Panc1 (cell line): ENCODE measurements around the gene ITFG2. TPM values are rescaled to one million over a fixed set of nuclear protein-coding genes. Genes with fewer than 3 reads are reported as not detected.

Experiments used
- ATAC-seq: fragments of 200-7000 bp; cut with Tn5 transposase; 2 replicates; pipeline ENCODE4 v1.9.1; 2020; ENCODE audit warnings: mild to moderate bottlenecking, moderate library complexity
- Bru-seq: library from RNA; stranded (reverse); fragments of 400-500 nt; gene quantifications from one replicate; lab custom pipeline; 2021; lab: Mats Ljungman, UMichigan
- BruChase-seq, 2 experiments: library from RNA; stranded (reverse); fragments of 400-500 nt; gene quantifications; one replicate each; lab custom pipeline; 2021; lab: Mats Ljungman, UMichigan
- BruUV-seq: library from RNA; stranded (reverse); fragments of 400-500 nt; replicated peaks from 2 replicates; lab custom pipeline; 2021; lab: Mats Ljungman, UMichigan
- CTCF ChIA-PET: fragments of 300-600 bp; sonication (Branson Sonifier 250); formaldehyde crosslinking; loops from one replicate; lab custom pipeline; 2022; ENCODE audit warnings: antibody characterized with exemption; lab: Charles Lee
- POLR2A ChIA-PET: fragments of 300-600 bp; sonication (Branson Sonifier 250); formaldehyde crosslinking; loops from one replicate; lab custom pipeline; 2022; ENCODE audit warnings: antibody characterized with exemption; lab: Charles Lee
- DNase-seq: peaks from one replicate; pipeline ENCODE4 v3.0.0-alpha.2; 2010; ENCODE audit warnings: low read depth, low spot score
- H3K27ac ChIP-seq: 2 replicates; pipeline ENCODE4 v1.5.1; 2011; ENCODE audit warnings: mild to moderate bottlenecking, low read length, inconsistent platforms
- H3K27me3 ChIP-seq: fragments of 200-500 bp; sonication (Bioruptor generic); 2 replicates; pipeline ENCODE4 v1.6.0; 2014; ENCODE audit warnings: low read length, inconsistent platforms; ENCODE audit not compliant: control insufficient read depth, insufficient read depth
- H3K36me3 ChIP-seq: fragments of 200-500 bp; sonication (Bioruptor generic); 2 replicates; pipeline ENCODE4 v1.5.1; 2014; ENCODE audit warnings: inconsistent platforms, mild to moderate bottlenecking, low read length, moderate library complexity; ENCODE audit not compliant: control insufficient read depth, insufficient read depth
- H3K4me1 ChIP-seq: 2 replicates; pipeline ENCODE4 v1.5.1; 2011; ENCODE audit warnings: inconsistent platforms, mild to moderate bottlenecking, low read length, moderate library complexity; ENCODE audit not compliant: control insufficient read depth, insufficient read depth
- H3K4me3 ChIP-seq, 2 experiments: 2 replicates each; pipeline ENCODE4 v1.5.1; 2011 to 2012; ENCODE audit warnings: low read depth in 2 of 2, low read length in 2 of 2, mild to moderate bottlenecking in 2 of 2, inconsistent platforms in 1 of 2, moderate library complexity in 1 of 2
- H3K9me3 ChIP-seq: fragments of 200-500 bp; sonication (Bioruptor generic); 2 replicates; pipeline ENCODE4 v1.5.1; 2014; ENCODE audit warnings: low read depth, mild to moderate bottlenecking, inconsistent platforms, low read length, moderate library complexity; ENCODE audit not compliant: control insufficient read depth, insufficient read depth
- POLR2AphosphoS5 ChIP-seq: IDR thresholded peaks from 2 replicates; pipeline ENCODE4 v1.6.1; 2012; ENCODE audit warnings: mild to moderate bottlenecking, low read depth, low read length, moderate library complexity
- SIN3A ChIP-seq: IDR thresholded peaks from 2 replicates; pipeline ENCODE4 v1.6.1; 2012; ENCODE audit warnings: low read depth, mild to moderate bottlenecking, low read length, moderate library complexity, borderline replicate concordance; ENCODE audit not compliant: insufficient read depth
- TCF7L2 ChIP-seq: IDR thresholded peaks from 2 replicates; pipeline ENCODE4 v1.6.1; 2011; ENCODE audit warnings: mild to moderate bottlenecking, low read depth, low read length, inconsistent platforms
- in situ Hi-C: cut with HindIII; loops from 2 replicates; pipeline ENCODE4 v1.10.0; 2016; ENCODE audit warnings: low sequenced_read_pairs, low pct_unique_long_range_greater_than_20kb
- intact Hi-C: fragments of 100-400 bp; cut with micrococcal nuclease; formaldehyde crosslinking; loops from one replicate; pipeline ENCODE4 v1.10.0; 2022; ENCODE audit not compliant: unreplicated experiment
- long read RNA-seq: library from polyadenylated mRNA; unstranded; transcript quantifications from one replicate; pipeline ENCODE4 v2.0.0, GENCODE V29; 2021; ENCODE audit not compliant: unreplicated experiment
- polyA plus RNA-seq: library from polyadenylated mRNA; unstranded; fragments of >200 nt; gene quantifications from one replicate; pipeline ENCODE4 v1.2.1, GENCODE V29; 2012; ENCODE audit warnings: missing spikeins; ENCODE audit not compliant: insufficient read length
- total RNA-seq: library from RNA; stranded (reverse); gene quantifications from one replicate; pipeline ENCODE4 v1.2.1, GENCODE V29; 2021; ENCODE audit not compliant: unreplicated experiment
- TF ChIP-seq, protein P1 (sequence below), 2 experiments: IDR thresholded peaks; 2 replicates each; pipeline ENCODE4 v1.6.1; 2011 to 2012; ENCODE audit warnings: low read depth in 2 of 2, control low read depth in 1 of 2, low read length in 1 of 2, mild to moderate bottlenecking in 1 of 2, moderate library complexity in 1 of 2; ENCODE audit not compliant: insufficient read depth in 1 of 2
- TF ChIP-seq, protein P2 (sequence below): fragments of 450-650 bp; IDR thresholded peaks from 2 replicates; pipeline ENCODE4 v1.5.1; 2017; ENCODE audit warnings: mild to moderate bottlenecking

Gene ITFG2
- total RNA-seq (17.4 TPM), Bru-seq, nascent RNA (percentile 69 among the genes with signal in this experiment), BruChase-seq, experiment 1, labeled RNA remaining after a 2-hour chase (percentile 74 among the genes with signal in this experiment), BruChase-seq, experiment 2, labeled RNA remaining after a 6-hour chase (percentile 70 among the genes with signal in this experiment)
- polyA plus RNA-seq = 21.8 TPM
- long read RNA-seq, transcript ITFG2-201 (12 exons, 2,361 nt) = major isoform, 14 of 48 reads
- long read RNA-seq, partial matches to known transcripts = 5 of 48 reads
- long read RNA-seq, other reads (novel, unspliced or antisense) = 25 of 48 reads

DNA sequence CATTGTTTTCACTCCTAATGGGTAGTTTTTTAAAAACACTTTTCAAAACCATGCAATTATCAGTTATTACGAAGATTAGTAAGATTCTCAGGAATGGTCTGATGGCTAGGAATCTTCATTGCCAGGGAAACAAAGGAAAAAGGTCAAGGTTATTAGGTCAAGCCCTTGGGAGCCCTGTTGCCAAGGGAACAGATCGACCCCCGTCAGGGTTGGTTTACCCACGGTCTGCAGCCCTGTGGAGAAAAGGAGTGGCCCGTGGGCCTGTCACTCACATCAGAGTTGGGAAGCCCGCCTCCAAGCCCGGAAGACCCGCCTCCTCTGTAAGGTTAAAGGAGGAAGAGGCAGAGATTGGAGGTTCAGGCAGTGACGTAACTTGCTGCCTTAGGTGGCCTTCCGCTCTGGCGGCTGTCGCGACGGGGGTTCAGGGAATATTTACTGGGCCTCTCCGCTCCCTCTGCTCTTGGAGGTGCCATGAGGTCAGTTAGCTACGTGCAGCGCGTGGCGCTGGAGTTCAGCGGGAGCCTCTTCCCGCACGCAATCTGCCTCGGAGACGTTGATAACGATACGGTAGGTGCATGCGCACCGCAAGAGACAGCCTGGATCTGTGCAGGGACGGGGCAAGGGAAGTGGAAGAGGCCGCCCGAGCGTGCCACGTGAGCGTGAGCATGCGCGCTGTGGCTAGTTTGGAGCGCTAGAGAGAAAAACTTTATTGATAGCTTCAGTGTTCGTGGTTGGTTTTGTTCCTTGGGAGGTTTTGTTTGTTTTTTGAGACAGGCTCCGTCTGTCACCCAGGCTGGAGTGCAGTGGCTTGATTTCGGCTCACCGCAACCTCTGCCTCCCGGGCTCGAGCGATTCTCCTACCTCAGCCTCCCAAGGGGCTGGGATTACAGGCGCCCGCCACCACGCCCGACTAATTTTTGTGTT is at the start of gene ITFG2:
ITFG2 (plus strand) TSS at position 379 of the 924 bp plus-strand sequence; CDS start at position 472, 93 bp downstream.
- intact Hi-C loops (no loop called here), in situ Hi-C loops (no loop called here)
- peak; percentile 99 for ATAC-seq
- Histone ChIP-seq H3K27me3 (no peaks in the 10 kb centered on the region), H3K4me3 (peak within 1 kb of the TSS; percentile 55 to 74), H3K9me3 (no peaks in the 10 kb centered on the region), H3K27ac (peak within 1 kb of the TSS; percentile 78), H3K4me1 (peaks cover 6% of the 10 kb centered on the region; the same call in 1 of the 2 replicates), H3K36me3 (peaks cover 2% of the 10 kb centered on the region; the same call in 1 of the 2 replicates)
- POLR2A ChIA-PET = interaction anchor here (0.6 kb wide), 1 partner anchor 1221 kb away, joined by 3 read pairs; no protein-coding TSS in a partner anchor
- TF ChIP-seq TCF7L2 (0 out of 2 replicates have a peak, but pooled peaks have one; percentile 39), POLR2AphosphoS5 (peak; percentile 96), SIN3A (no peak; the same call in 1 of the 2 replicates)
- TF ChIP-seq, protein P1, sequence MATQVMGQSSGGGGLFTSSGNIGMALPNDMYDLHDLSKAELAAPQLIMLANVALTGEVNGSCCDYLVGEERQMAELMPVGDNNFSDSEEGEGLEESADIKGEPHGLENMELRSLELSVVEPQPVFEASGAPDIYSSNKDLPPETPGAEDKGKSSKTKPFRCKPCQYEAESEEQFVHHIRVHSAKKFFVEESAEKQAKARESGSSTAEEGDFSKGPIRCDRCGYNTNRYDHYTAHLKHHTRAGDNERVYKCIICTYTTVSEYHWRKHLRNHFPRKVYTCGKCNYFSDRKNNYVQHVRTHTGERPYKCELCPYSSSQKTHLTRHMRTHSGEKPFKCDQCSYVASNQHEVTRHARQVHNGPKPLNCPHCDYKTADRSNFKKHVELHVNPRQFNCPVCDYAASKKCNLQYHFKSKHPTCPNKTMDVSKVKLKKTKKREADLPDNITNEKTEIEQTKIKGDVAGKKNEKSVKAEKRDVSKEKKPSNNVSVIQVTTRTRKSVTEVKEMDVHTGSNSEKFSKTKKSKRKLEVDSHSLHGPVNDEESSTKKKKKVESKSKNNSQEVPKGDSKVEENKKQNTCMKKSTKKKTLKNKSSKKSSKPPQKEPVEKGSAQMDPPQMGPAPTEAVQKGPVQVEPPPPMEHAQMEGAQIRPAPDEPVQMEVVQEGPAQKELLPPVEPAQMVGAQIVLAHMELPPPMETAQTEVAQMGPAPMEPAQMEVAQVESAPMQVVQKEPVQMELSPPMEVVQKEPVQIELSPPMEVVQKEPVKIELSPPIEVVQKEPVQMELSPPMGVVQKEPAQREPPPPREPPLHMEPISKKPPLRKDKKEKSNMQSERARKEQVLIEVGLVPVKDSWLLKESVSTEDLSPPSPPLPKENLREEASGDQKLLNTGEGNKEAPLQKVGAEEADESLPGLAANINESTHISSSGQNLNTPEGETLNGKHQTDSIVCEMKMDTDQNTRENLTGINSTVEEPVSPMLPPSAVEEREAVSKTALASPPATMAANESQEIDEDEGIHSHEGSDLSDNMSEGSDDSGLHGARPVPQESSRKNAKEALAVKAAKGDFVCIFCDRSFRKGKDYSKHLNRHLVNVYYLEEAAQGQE (IDR thresholded peaks at IDR 0.05; ENCODE audit: insufficient read depth in 1 of 2, low read depth in 2 of 2, low read length in 1 of 2) = no peak
- TF ChIP-seq, protein P2, sequence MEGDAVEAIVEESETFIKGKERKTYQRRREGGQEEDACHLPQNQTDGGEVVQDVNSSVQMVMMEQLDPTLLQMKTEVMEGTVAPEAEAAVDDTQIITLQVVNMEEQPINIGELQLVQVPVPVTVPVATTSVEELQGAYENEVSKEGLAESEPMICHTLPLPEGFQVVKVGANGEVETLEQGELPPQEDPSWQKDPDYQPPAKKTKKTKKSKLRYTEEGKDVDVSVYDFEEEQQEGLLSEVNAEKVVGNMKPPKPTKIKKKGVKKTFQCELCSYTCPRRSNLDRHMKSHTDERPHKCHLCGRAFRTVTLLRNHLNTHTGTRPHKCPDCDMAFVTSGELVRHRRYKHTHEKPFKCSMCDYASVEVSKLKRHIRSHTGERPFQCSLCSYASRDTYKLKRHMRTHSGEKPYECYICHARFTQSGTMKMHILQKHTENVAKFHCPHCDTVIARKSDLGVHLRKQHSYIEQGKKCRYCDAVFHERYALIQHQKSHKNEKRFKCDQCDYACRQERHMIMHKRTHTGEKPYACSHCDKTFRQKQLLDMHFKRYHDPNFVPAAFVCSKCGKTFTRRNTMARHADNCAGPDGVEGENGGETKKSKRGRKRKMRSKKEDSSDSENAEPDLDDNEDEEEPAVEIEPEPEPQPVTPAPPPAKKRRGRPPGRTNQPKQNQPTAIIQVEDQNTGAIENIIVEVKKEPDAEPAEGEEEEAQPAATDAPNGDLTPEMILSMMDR = no peak
- CTCF ChIA-PET = no interaction called here
- DNase-seq = peak; percentile 88
- BruUV-seq = TSS peak; percentile 86

DNA sequence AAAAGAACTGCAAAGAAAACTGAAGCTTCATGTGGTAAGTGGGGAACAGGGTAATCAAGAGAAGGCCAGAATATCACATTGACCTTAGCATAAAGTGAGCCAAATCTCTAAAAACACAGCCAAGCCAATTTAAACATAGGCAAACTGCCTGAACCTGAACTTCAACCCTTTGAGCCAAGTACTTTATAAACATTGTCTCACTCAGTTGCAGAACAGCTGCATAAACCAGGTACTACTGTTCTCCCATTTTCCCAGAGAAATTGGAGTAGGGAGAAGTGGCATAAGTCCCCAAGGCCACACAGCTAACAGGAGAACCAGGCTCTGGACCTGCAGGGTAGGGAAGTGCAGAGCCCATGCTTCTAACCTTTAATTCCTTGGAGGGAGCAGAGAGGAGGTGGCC is 48.1 kb upstream of the ITFG2 start:
- Histone ChIP-seq H3K27ac (no peak overlapping the region), H3K4me1 (no peaks in the 10 kb centered on the region), H3K4me3 (no peak overlapping the region), H3K9me3 (no peaks in the 10 kb centered on the region), H3K27me3 (no peaks in the 10 kb centered on the region), H3K36me3 (no peaks in the 10 kb centered on the region)
- ChIA-PET POLR2A (no interaction called here), CTCF (no interaction called here)
- TF ChIP-seq, protein P2 = no peak
- TF ChIP-seq, protein P1 (IDR thresholded peaks at IDR 0.05; ENCODE audit: insufficient read depth in 1 of 2, low read depth in 2 of 2, low read length in 1 of 2) = no peak
- TF ChIP-seq TCF7L2 (no peak), POLR2AphosphoS5 (no peak), SIN3A (no peak)
- intact Hi-C loops = no loop called here
- no TSS peak for BruUV-seq
- ATAC-seq (no peak), DNase-seq (no peak)
- in situ Hi-C loops = no loop called here
